Hepatocyte (in vitro differentiated cells): Measurements from ENCODE around the gene LMCD1. TPM values are rescaled to one million over a fixed set of nuclear protein-coding genes. Genes with fewer than 3 reads are reported as not detected.

Experiments used
- DNase-seq: peaks from one replicate; pipeline ENCODE4 v3.0.0-alpha.2; 2016; ENCODE audit warnings: low spot score
- H2AFZ ChIP-seq: fragments of 200-600 bp; sonication (generic); 2 replicates; pipeline ENCODE4 v1.6.0; 2016; ENCODE audit warnings: antibody characterized with exemption, mild to moderate bottlenecking
- H3K27ac ChIP-seq: fragments of 200-600 bp; sonication (generic); 2 replicates; pipeline ENCODE4 v1.5.1; 2016; ENCODE audit warnings: mild to moderate bottlenecking
- H3K27me3 ChIP-seq: fragments of 200-600 bp; sonication (generic); 2 replicates; pipeline ENCODE4 v1.6.1; 2016
- H3K36me3 ChIP-seq: fragments of 200-600 bp; sonication (generic); replicated peaks from 2 replicates; pipeline ENCODE4 v1.5.1; 2016; ENCODE audit warnings: low read depth; ENCODE audit not compliant: insufficient read depth
- H3K4me1 ChIP-seq: fragments of 200-600 bp; sonication (generic); 2 replicates; pipeline ENCODE4 v1.5.1; 2016; ENCODE audit warnings: mild to moderate bottlenecking, moderate library complexity; ENCODE audit not compliant: insufficient read depth
- H3K4me2 ChIP-seq: fragments of 200-600 bp; sonication (generic); 2 replicates; pipeline ENCODE4 v1.6.0; 2016
- H3K4me3 ChIP-seq: fragments of 200-600 bp; sonication (generic); 2 replicates; pipeline ENCODE4 v1.5.1; 2016; ENCODE audit warnings: mild to moderate bottlenecking
- H3K79me2 ChIP-seq: fragments of 200-600 bp; sonication (generic); 2 replicates; pipeline ENCODE4 v1.6.0; 2017; ENCODE audit warnings: mild to moderate bottlenecking
- H3K9me2 ChIP-seq: fragments of 200-600 bp; sonication (generic); replicated peaks from 2 replicates; pipeline ENCODE4 v1.6.0; 2017; ENCODE audit warnings: mild to moderate bottlenecking; ENCODE audit not compliant: insufficient read depth
- H3K9me3 ChIP-seq: fragments of 200-600 bp; sonication (generic); 2 replicates; pipeline ENCODE4 v1.5.1; 2016; ENCODE audit warnings: low read depth, mild to moderate bottlenecking
- H4K20me1 ChIP-seq: fragments of 200-600 bp; sonication (generic); 2 replicates; pipeline ENCODE4 v1.6.0; 2016; ENCODE audit warnings: mild to moderate bottlenecking; ENCODE audit not compliant: insufficient read depth, poor library complexity, severe bottlenecking
- CTCF ChIP-seq: fragments of 200-600 bp; sonication (generic); IDR thresholded peaks from 2 replicates; pipeline ENCODE4 v1.5.1; 2016; ENCODE audit warnings: antibody characterized with exemption, mild to moderate bottlenecking; ENCODE audit not compliant: poor library complexity
- EZH2 ChIP-seq: fragments of 200-600 bp; sonication (generic); IDR thresholded peaks from 2 replicates; pipeline ENCODE4 v1.6.1; 2016; ENCODE audit warnings: antibody characterized with exemption, mild to moderate bottlenecking, borderline replicate concordance
- EZH2phosphoT487 ChIP-seq: fragments of 200-600 bp; sonication (generic); IDR thresholded peaks from one replicate; pipeline ENCODE4 v1.6.1; 2018; ENCODE audit warnings: antibody characterized with exemption, mild to moderate bottlenecking, low read depth, moderate library complexity; ENCODE audit not compliant: unreplicated experiment, severe bottlenecking
- WGBS: methylation state at CpG from one replicate; pipeline ENCODE4 v1.1.6; 2016; ENCODE audit warnings: low lambda C conversion rate; ENCODE audit errors: missing lambda C conversion rate; 5-methylcytosine and 5-hydroxymethylcytosine counted together
- polyA plus RNA-seq: library from polyadenylated mRNA; unstranded; fragments of >200 nt; fragmentation: Nextera tagmentation; extraction: Ambion mirVana; gene quantifications from 2 replicates; pipeline ENCODE4 v1.2.1, GENCODE V29; 2016
- total RNA-seq: library from RNA; depleted of rRNA; stranded (reverse); fragments of >200 nt; gene quantifications from 2 replicates; pipeline ENCODE4 v1.2.3, GENCODE V29; 2014

Gene LMCD1
- total and polyA plus RNA-seq, 2 experiments from 2014 or later: 195 to 347 TPM

GRCh38 chr3:8575364-8576104 is 73.9 kb downstream of the LMCD1 start:
- H3K79me2 ChIP-seq: no peaks in the 10 kb centered on the region
- WGBS: 90% methylated on average over 5 of the region's 5 CpGs
- H4K20me1 ChIP-seq: no peaks in the 10 kb centered on the region
- H3K9me2 ChIP-seq: no peaks in the 10 kb centered on the region
- no peaks in the 10 kb centered on the region for H3K27me3 ChIP-seq
- no peak overlapping the region for H3K4me3 ChIP-seq
- H3K36me3 ChIP-seq: no peaks in the 10 kb centered on the region
- no peak overlapping the region for H3K4me2 ChIP-seq
- H2AFZ ChIP-seq: no peak overlapping the region
- no peak overlapping the region for H3K27ac ChIP-seq
- no peak for DNase-seq
- no peaks in the 10 kb centered on the region for H3K9me3 ChIP-seq
- TF ChIP-seq EZH2phosphoT487 (no peak), EZH2 (no peak), CTCF (no peak)
- no peaks in the 10 kb centered on the region for H3K4me1 ChIP-seq

GRCh38 chr3:8576436-8576835 is 74.8 kb downstream of the LMCD1 start:
- Histone ChIP-seq H3K27me3 (no peaks in the 10 kb centered on the region), H3K9me2 (no peaks in the 10 kb centered on the region), H3K9me3 (no peaks in the 10 kb centered on the region), H2AFZ (no peak overlapping the region), H3K4me2 (no peak overlapping the region), H3K27ac (no peak overlapping the region), H3K79me2 (no peaks in the 10 kb centered on the region), H3K36me3 (no peaks in the 10 kb centered on the region), H4K20me1 (no peaks in the 10 kb centered on the region), H3K4me3 (no peak overlapping the region), H3K4me1 (no peaks in the 10 kb centered on the region)
- 78% methylated on average over 6 of the region's 6 CpGs for WGBS
- TF ChIP-seq CTCF: no peak
- TF ChIP-seq EZH2: no peak
- no peak for TF ChIP-seq EZH2phosphoT487
- no peak for DNase-seq

GRCh38 chr3:8576841-8577571 is 75.4 kb downstream of the LMCD1 start:
- Histone ChIP-seq H3K4me3 (no peak overlapping the region), H3K27me3 (no peaks in the 10 kb centered on the region), H2AFZ (no peak overlapping the region), H3K79me2 (no peaks in the 10 kb centered on the region), H3K4me2 (no peak overlapping the region), H4K20me1 (no peaks in the 10 kb centered on the region), H3K9me2 (no peaks in the 10 kb centered on the region), H3K4me1 (no peaks in the 10 kb centered on the region), H3K36me3 (no peaks in the 10 kb centered on the region), H3K27ac (no peak overlapping the region), H3K9me3 (no peaks in the 10 kb centered on the region)
- no peak for DNase-seq
- TF ChIP-seq EZH2phosphoT487: no peak
- TF ChIP-seq CTCF: no peak
- TF ChIP-seq EZH2: no peak
- 90% methylated on average over 5 of the region's 5 CpGs for WGBS
